Pancreas (tissue), 10 donors: Measurements from ENCODE around the gene RGL2. TPM values are rescaled to one million over a fixed set of nuclear protein-coding genes. Genes with fewer than 3 reads are reported as not detected.
A peak's percentile ranks its signal among the peaks of the same experiment; 100 is the strongest.

Experiments used
- ATAC-seq, 4 donors: fragments of 200-7000 bp; cut with Tn5 transposase; one replicate each; pipeline versions ENCODE4 v1.8.0 to v1.9.1; 2020; ENCODE audit warnings: mild to moderate bottlenecking in 4 of 4, moderate library complexity in 4 of 4
- DNase-seq, 6 donors: peaks; one replicate each; pipeline ENCODE4 v3.0.0-alpha.2; 2020
- FAIRE-seq: peaks from 2 replicates; lab custom pipeline; 2012; peaks lifted over from hg19 to GRCh38; lab: Jason Lieb, UNC
- H3K27ac ChIP-seq, 4 donors: fragments of 200-600 bp; sonication (generic); 1 replicate in 3 of 4; 2 replicates in 1 of 4; pipeline versions ENCODE4 v1.5.0 to v1.8.0; 2020
- H3K27me3 ChIP-seq, 4 donors: fragments of 200-600 bp; one replicate each; pipeline ENCODE4 v1.8.0; 2021
- H3K36me3 ChIP-seq, 3 donors: fragments of 200-600 bp; sonication (generic) in 1 of 3; one replicate each; pipeline versions ENCODE4 v1.5.0 to v1.8.0; 2020 to 2021
- H3K4me1 ChIP-seq, 3 donors: fragments of 200-600 bp; one replicate each; pipeline ENCODE4 v1.8.0; 2021
- H3K4me3 ChIP-seq, 4 donors: fragments of 200-600 bp; sonication (generic) in 2 of 4; one replicate each; pipeline versions ENCODE4 v1.5.0 to v1.8.0; 2020 to 2021
- H3K9me3 ChIP-seq, 4 donors: fragments of 200-600 bp; one replicate each; pipeline ENCODE4 v1.8.0; 2021
- CTCF ChIP-seq, 4 donors: fragments of 200-600 bp; sonication (generic) in 3 of 4; IDR thresholded peaks; one replicate each; pipeline versions ENCODE4 v1.5.0 to v1.8.0; 2021; ENCODE audit warnings: antibody characterized with exemption in 4 of 4
- WGBS, 2 donors: extraction: QIAGEN DNeasy Blood & Tissue Kit; methylation state at CpG; one replicate each; pipeline ENCODE4 v1.1.7; 2013; 5-methylcytosine and 5-hydroxymethylcytosine counted together
- intact Hi-C, 3 donors: fragments of 100-400 bp; cut with DNase I; formaldehyde crosslinking; loops; one replicate each; pipeline versions ENCODE4 v1.11.1 to v1.14.2; 2022
- polyA plus RNA-seq, 2 donors: library from polyadenylated mRNA; stranded (reverse); fragments of 200-250 nt; gene quantifications; one replicate each; pipeline ENCODE4 v1.2.3, GENCODE V29; 2013
- total RNA-seq, 6 donors: library from RNA; stranded (reverse); fragmentation: NEBNext Ultra II Directional in 4 of 6; extraction: Animal tissue kit (Norgen Biotek cat#: 25700) in 4 of 6; gene quantifications; one replicate each; pipeline versions ENCODE4 v1.2.1 to v1.2.4, GENCODE V29; 2021 to 2023
- donor health status: healthy with polysubstance abuse.
- donor health status: DM: no; HTN: no; CAD: no; lungs with moderate emphysema.
- donor health status: DM: no; HTN: no; CAD: no.
- donor health status: control.
- donor health status: control.
- donor health status: Bipolar disorder and iron deficiency.
- donor health status: DM: yes; HTN: yes; CAD: no.
- donor health status: DM: no; HTN: no; CAD: no.
- donor health status: DM: no; HTN: no; CAD: no.
- donor health status: DM: yes; HTN: yes; CAD: no.

RGL2 gene
- total and polyA plus RNA-seq, 8 donors: 24.5 to 121 (median 32.1) TPM

- no peak for TF ChIP-seq CTCF (IDR thresholded peaks at IDR 0.05)
- peaks cover 0 to 6% (median 0%) of the 10 kb centered on the region in 3 donors for H3K4me1 ChIP-seq
- no peak overlapping the region for H3K27ac ChIP-seq
- DNase-seq (no peak), FAIRE-seq (no peak), ATAC-seq (no peak)
- peaks cover 0 to 9% (median 5%) of the 10 kb centered on the region in 3 donors for H3K36me3 ChIP-seq
- no peak overlapping the region for H3K4me3 ChIP-seq
- intact Hi-C loops: no loop called here
- no peaks in the 10 kb centered on the region for H3K9me3 ChIP-seq
- H3K27me3 ChIP-seq: no peaks in the 10 kb centered on the region
Observed at GRCh38 chr6:33252759-33253158, 46.0 kb downstream of the RGL2 start.

- Histone ChIP-seq H3K27ac (no peak overlapping the region), H3K4me3 (no peak overlapping the region), H3K36me3 (peaks cover 0 to 5% (median 0%) of the 10 kb centered on the region in 3 donors), H3K9me3 (no peaks in the 10 kb centered on the region), H3K4me1 (peaks cover 0 to 6% (median 0%) of the 10 kb centered on the region in 3 donors), H3K27me3 (no peaks in the 10 kb centered on the region)
- FAIRE-seq (no peak), DNase-seq (no peak), ATAC-seq (no peak)
- intact Hi-C loops: no loop called here
- WGBS, 2 donors: 81 to 88% methylated on average over 6 of the region's 6 CpGs
- TF ChIP-seq CTCF (IDR thresholded peaks at IDR 0.05): no peak
Observed at GRCh38 chr6:33251395-33252012, 47.2 kb downstream of the RGL2 start.

GRCh38 chr6:33250731-33251130 is 48.0 kb downstream of the RGL2 start:
- Histone ChIP-seq H3K27ac (no peak overlapping the region), H3K4me3 (no peak overlapping the region), H3K36me3 (peaks cover 0 to 5% (median 0%) of the 10 kb centered on the region in 3 donors), H3K27me3 (no peaks in the 10 kb centered on the region), H3K4me1 (peaks cover 0 to 6% (median 0%) of the 10 kb centered on the region in 3 donors), H3K9me3 (no peaks in the 10 kb centered on the region)
- no peak for FAIRE-seq
- no peak for ATAC-seq
- no peak for TF ChIP-seq CTCF (IDR thresholded peaks at IDR 0.05)
- WGBS, 2 donors: 93 to 96% methylated on average over 13 of the region's 13 CpGs
- intact Hi-C loops: no loop called here
- no peak for DNase-seq

- H3K4me3 ChIP-seq: peak overlapping the region; percentile 24 to 54 (median 38)
- intact Hi-C loops: loop anchor here in 2 of 3 donors (5.0 kb wide), 2 partner anchors 88 to 238 kb away; no protein-coding TSS in a partner anchor
- DNase-seq (peak in 5 of 6 donors; percentile 21 to 62 (median 35)), ATAC-seq (no peak), FAIRE-seq (no peak)
- peaks cover 0 to 6% (median 0%) of the 10 kb centered on the region in 3 donors for H3K4me1 ChIP-seq
- 13 to 20% methylated on average over 15 of the region's 15 CpGs for WGBS, 2 donors
- H3K27ac ChIP-seq: peak overlapping the region; percentile 73 to 87 (median 80)
- no peak for TF ChIP-seq CTCF (IDR thresholded peaks at IDR 0.05)
- no peaks in the 10 kb centered on the region for H3K9me3 ChIP-seq
- H3K27me3 ChIP-seq: no peaks in the 10 kb centered on the region
- H3K36me3 ChIP-seq: peaks cover 0 to 3% (median 0%) of the 10 kb centered on the region in 3 donors
Observed at GRCh38 chr6:33249732-33250630, 48.8 kb downstream of the RGL2 start.
